Mesodermal cell (in vitro differentiated cells): Measurements from ENCODE around the gene PTPRJ.

Experiments
- H3K27ac ChIP-seq: 2 replicates; pipeline ENCODE4 v1.7.0; 2013; ENCODE audit warnings: mild to moderate bottlenecking, low read depth, low read length, moderate library complexity; ENCODE audit not compliant: severe bottlenecking
- H3K36me3 ChIP-seq: 2 replicates; pipeline ENCODE4 v1.7.1; 2013; ENCODE audit warnings: mild to moderate bottlenecking, low read length, moderate library complexity; ENCODE audit not compliant: control insufficient read depth, insufficient read depth
- H3K4me1 ChIP-seq: one replicate; pipeline ENCODE4 v1.7.1; 2013; ENCODE audit warnings: mild to moderate bottlenecking, low read length; ENCODE audit not compliant: insufficient read depth, control insufficient read depth, poor library complexity, severe bottlenecking
- H3K4me3 ChIP-seq: 2 replicates; pipeline ENCODE4 v1.7.0; 2013; ENCODE audit warnings: low read length, control low read depth, mild to moderate bottlenecking; ENCODE audit not compliant: insufficient read depth, poor library complexity, severe bottlenecking; ENCODE audit errors: extremely low read depth
- H3K9me3 ChIP-seq: 2 replicates; pipeline ENCODE4 v1.7.1; 2013; ENCODE audit warnings: mild to moderate bottlenecking, low read length, moderate library complexity; ENCODE audit not compliant: control insufficient read depth
- WGBS, 2 experiments: methylation state at CpG; one replicate each; pipeline ENCODE4 v1.1.5; 2013; ENCODE audit warnings: missing lambda C conversion rate in 2 of 2; ENCODE audit not compliant: insufficient coverage in 2 of 2; 5-methylcytosine and 5-hydroxymethylcytosine counted together

PTPRJ gene

DNA sequence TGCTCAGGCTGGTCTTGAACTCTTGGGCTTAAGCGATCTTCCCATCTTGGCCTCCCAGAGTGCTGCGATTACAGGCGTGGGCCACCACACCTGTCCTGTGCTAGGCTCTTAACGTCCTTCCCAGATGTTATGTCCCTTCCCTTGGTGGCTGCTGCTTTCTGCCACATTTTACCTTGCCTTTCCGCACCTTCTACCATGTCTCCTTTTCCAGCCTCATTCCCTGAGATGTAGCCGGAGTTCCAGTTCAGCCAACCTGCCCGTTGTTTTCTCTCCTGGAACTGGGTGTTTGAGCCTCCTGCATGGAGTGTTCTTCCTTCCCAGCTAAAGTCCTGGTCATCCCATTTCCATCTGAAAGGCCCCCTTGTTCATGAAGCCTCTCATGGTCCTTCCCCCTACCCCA, 95.3 kb downstream of the PTPRJ start:
- Histone ChIP-seq H3K4me1 (no peaks in the 10 kb centered on the region), H3K36me3 (no peaks in the 10 kb centered on the region), H3K27ac (no peak overlapping the region), H3K9me3 (no peaks in the 10 kb centered on the region), H3K4me3 (no peak overlapping the region)
- WGBS, 2 experiments: 91 to 98% methylated on average over 6 of the region's 7 CpGs

- no peaks in the 10 kb centered on the region for H3K36me3 ChIP-seq
- no peak overlapping the region for H3K4me3 ChIP-seq
- H3K9me3 ChIP-seq: no peaks in the 10 kb centered on the region
- H3K27ac ChIP-seq: no peak overlapping the region
- 86 to 90% methylated on average over 6 of the region's 6 CpGs for WGBS, 2 experiments
- no peaks in the 10 kb centered on the region for H3K4me1 ChIP-seq
Observed at GRCh38 chr11:48077251-48077650, 96.9 kb downstream of the PTPRJ start.

DNA sequence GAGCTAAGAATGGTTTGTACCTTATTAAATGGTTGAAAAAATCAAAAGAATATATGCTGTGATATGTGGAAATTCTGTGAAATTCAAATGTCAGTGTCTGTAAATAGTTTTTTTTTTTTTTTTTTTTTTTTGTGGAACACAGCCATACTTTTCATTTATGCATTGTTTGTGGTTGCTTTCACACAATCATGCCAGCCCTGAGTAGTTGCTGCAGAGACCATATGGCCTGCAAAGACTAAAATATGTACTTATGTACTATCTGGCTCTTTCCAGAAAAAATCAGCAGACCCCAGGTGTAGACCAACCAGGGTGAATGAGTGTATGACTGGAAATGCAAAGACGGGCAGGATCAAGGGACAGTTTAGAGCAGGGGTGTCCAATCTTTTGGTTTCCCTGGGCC, 98.3 kb downstream of the PTPRJ start:
- no peaks in the 10 kb centered on the region for H3K4me1 ChIP-seq
- H3K36me3 ChIP-seq: no peaks in the 10 kb centered on the region
- H3K4me3 ChIP-seq: no peak overlapping the region
- no peaks in the 10 kb centered on the region for H3K9me3 ChIP-seq
- H3K27ac ChIP-seq: no peak overlapping the region
- 100% methylated on average over 1 of the region's 1 CpG; no CpG with 5 or more reads in 1 of the 2 experiments for WGBS, 2 experiments

GRCh38 chr11:48079596-48079995, 99.2 kb downstream of the PTPRJ start:
- Histone ChIP-seq H3K4me3 (no peak overlapping the region), H3K9me3 (no peaks in the 10 kb centered on the region), H3K36me3 (no peaks in the 10 kb centered on the region), H3K27ac (no peak overlapping the region), H3K4me1 (no peaks in the 10 kb centered on the region)
- WGBS, 2 experiments: 84 to 88% methylated on average over 3 to 6 of the region's 6 CpGs

DNA sequence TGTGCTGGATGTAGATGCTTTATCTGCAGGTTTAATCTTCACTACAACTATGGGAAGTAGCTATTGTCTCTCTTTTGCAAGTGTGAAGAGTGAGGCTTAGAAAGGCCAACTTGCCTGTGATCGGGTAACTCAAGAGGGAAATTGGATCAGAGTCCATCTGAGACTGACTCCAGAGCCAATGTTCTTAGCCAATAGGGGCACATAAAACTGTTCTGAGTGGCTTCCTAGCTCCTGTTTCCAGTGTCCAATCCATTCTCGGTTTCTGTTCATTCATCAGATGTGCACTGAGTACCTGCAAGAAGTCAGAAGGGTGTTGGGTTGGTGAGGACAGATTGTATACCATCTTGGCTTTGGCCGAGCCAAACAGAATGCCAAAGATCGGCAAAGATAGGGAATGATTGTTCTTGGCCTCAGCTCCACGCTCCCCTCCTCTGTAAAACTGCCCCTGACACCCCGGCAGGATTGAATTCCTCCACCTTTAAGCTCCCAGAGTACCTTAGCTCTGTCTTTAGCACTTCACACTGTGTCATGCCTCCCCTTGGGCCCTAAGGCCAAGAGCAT, 100.0 kb downstream of the PTPRJ start:
- no peaks in the 10 kb centered on the region for H3K36me3 ChIP-seq
- H3K4me3 ChIP-seq: no peak overlapping the region
- H3K4me1 ChIP-seq: no peaks in the 10 kb centered on the region
- no peak overlapping the region for H3K27ac ChIP-seq
- 85 to 89% methylated on average over 5 to 6 of the region's 6 CpGs for whole genome bisulfite sequencing, 2 experiments
- H3K9me3 ChIP-seq: no peaks in the 10 kb centered on the region

GRCh38 chr11:48081151-48082010, 101.0 kb downstream of the PTPRJ start:
- Histone ChIP-seq H3K9me3 (no peaks in the 10 kb centered on the region), H3K4me3 (no peak overlapping the region), H3K4me1 (no peaks in the 10 kb centered on the region), H3K27ac (peak overlapping the region; percentile 48), H3K36me3 (no peaks in the 10 kb centered on the region)
- WGBS, 2 experiments: 78 to 82% methylated on average over 17 to 19 of the region's 19 CpGs

- H3K9me3 ChIP-seq: no peaks in the 10 kb centered on the region
- no peak overlapping the region for H3K4me3 ChIP-seq
- H3K36me3 ChIP-seq: no peaks in the 10 kb centered on the region
- 100% methylated on average over 2 of the region's 2 CpGs; no CpG with 5 or more reads in 1 of the 2 experiments for WGBS, 2 experiments
- no peak overlapping the region for H3K27ac ChIP-seq
- no peaks in the 10 kb centered on the region for H3K4me1 ChIP-seq
Observed at GRCh38 chr11:48082771-48083170, 102.4 kb downstream of the PTPRJ start.

DNA sequence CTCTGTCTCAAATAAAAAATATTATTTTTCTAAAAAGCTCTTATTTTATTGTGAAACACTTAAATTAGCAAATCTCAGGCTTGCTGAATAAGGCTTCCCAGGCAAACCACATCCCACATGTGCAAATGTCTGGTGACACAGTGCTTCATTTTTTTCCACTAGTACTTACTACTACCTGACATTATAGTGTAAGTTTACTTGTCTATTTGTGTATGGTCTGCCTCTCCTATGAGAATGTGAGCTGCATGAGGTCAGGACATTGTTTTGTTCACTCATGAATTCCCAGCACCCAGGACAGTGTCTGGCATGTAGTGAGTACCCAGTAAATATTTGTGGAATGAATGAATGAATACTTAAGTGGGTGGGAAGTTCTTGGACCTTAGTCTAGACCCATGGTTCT, 103.1 kb downstream of the PTPRJ start:
- Histone ChIP-seq H3K9me3 (no peaks in the 10 kb centered on the region), H3K4me3 (no peak overlapping the region), H3K27ac (no peak overlapping the region), H3K36me3 (no peaks in the 10 kb centered on the region), H3K4me1 (no peaks in the 10 kb centered on the region)

DNA sequence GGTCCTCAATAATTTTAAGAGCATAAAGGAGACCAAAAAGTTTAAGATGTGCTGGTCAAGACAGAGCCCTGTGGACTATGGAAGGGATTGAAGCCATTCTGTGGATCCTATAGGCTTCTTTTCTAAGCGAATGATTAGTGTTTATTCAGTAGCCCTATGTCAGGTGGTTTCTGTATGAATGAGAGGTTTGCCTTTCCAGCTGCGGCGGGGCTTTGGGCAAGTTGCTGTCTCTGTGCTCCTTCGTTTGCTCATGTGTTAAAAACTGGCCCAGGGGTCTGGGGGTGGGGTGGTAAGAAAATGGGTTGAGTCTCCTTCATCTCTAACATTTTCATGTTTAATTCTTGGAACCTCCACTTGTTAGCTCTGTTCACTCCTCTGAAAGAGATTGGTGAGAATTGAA, 105.3 kb downstream of the PTPRJ start:
- H3K27ac ChIP-seq: no peak overlapping the region
- no peaks in the 10 kb centered on the region for H3K36me3 ChIP-seq
- no peaks in the 10 kb centered on the region for H3K9me3 ChIP-seq
- H3K4me3 ChIP-seq: no peak overlapping the region
- 90 to 93% methylated on average over 1 to 3 of the region's 4 CpGs for WGBS, 2 experiments
- H3K4me1 ChIP-seq: no peaks in the 10 kb centered on the region

DNA sequence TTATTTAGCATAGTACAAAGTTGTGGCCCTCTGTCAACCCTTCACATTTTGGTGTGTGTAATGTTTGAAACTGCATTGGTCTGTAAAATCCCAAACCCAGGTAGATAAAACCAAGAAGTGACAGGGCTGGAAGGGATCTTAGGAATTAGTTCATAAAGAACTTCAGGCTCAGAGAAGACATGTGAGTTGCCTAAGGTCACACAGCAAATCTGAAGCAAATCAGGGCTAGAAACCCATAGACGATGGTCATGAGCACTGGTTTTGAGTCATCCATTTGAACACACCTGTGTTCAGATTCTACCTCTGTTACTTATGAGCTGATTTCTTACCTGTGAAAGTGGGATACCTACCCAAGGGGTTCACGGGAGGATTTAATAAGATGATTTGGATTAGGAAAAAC, 107.1 kb downstream of the PTPRJ start:
- Histone ChIP-seq H3K36me3 (no peaks in the 10 kb centered on the region), H3K4me1 (no peaks in the 10 kb centered on the region), H3K9me3 (no peaks in the 10 kb centered on the region), H3K4me3 (no peak overlapping the region), H3K27ac (no peak overlapping the region)
- 83 to 86% methylated on average over 1 of the region's 2 CpGs for WGBS, 2 experiments

DNA sequence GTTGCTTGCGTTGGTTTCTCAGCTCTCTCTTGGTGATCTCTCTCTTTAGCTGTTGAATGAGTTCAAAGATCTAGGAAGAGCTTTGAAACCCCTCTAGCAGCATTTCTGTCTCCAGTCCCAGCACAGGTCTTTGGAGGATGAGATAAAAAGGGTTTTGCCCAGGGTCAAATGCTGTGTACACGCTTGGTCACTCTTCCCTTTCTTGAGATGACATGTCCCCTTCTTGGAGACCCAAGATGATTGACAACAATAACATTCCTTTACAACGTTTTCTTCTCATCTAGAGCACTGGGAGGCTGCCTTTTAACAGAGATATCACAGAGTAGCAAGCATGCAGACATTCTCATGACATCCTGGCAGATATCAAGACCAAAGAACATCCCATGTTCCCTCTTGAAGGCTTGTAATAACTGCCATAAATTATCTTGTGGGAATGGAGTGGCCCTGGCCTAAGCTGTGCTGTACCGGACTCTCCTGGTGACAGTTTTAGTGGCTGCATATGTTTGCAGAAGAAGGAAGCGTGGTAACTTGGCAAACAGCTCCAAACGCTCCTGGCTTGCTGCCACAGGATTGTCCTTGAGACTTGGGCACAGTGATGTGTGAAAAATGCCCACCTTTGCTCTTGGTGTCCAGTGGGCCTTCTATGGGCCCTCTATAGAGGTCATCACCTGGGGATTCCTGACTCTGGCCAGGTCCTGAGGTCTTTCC, 107.8 kb downstream of the PTPRJ start:
- H3K4me3 ChIP-seq: no peak overlapping the region
- H3K36me3 ChIP-seq: no peaks in the 10 kb centered on the region
- 72 to 80% methylated on average over 5 to 6 of the region's 6 CpGs for WGBS, 2 experiments
- H3K27ac ChIP-seq: no peak overlapping the region
- no peaks in the 10 kb centered on the region for H3K4me1 ChIP-seq
- H3K9me3 ChIP-seq: no peaks in the 10 kb centered on the region
